Thyroid gland (tissue), 4 donors: ENCODE measurements around the gene ISY1. TPM values are rescaled to one million over a fixed set of nuclear protein-coding genes. Genes with fewer than 3 reads are reported as not detected.

Experiments
- DNase-seq, 2 donors: peaks; one replicate each; pipeline ENCODE4 v3.0.0-alpha.2; 2019
- H3K27ac ChIP-seq, 3 donors: fragments of 200-600 bp; sonication (generic); 1 replicate in 2 of 3; 2 replicates in 1 of 3; pipeline ENCODE4 v1.5.1; 2016 to 2019; ENCODE audit warnings: mild to moderate bottlenecking in 1 of 3, moderate library complexity in 1 of 3
- H3K27me3 ChIP-seq: fragments of 200-600 bp; sonication (generic); one replicate; pipeline ENCODE4 v1.5.1; 2019
- H3K36me3 ChIP-seq, 2 donors: fragments of 200-600 bp; sonication (generic); one replicate each; pipeline ENCODE4 v1.5.1; 2016 to 2019
- H3K4me1 ChIP-seq, 2 donors: fragments of 200-600 bp; sonication (generic); one replicate each; pipeline ENCODE4 v1.5.1; 2017 to 2019
- H3K4me3 ChIP-seq, 3 donors: fragments of 200-600 bp; sonication (generic); replicated peaks in 1 of 3; 1 replicate in 2 of 3; 2 replicates in 1 of 3; pipeline ENCODE4 v1.5.1; 2016; ENCODE audit warnings: mild to moderate bottlenecking in 1 of 3
- H3K9me3 ChIP-seq: fragments of 200-600 bp; sonication (generic); one replicate; pipeline ENCODE4 v1.5.1; 2017
- POLR2A ChIP-seq, 2 donors: fragments of 450-650 bp; IDR thresholded peaks; one replicate each; pipeline ENCODE4 v1.6.1; 2017; ENCODE audit warnings: antibody characterized with exemption in 2 of 2, mild to moderate bottlenecking in 2 of 2, moderate library complexity in 1 of 2
- WGBS, 2 donors: methylation state at CpG; one replicate each; pipeline ENCODE4 v1.1.5; 2017; 5-methylcytosine and 5-hydroxymethylcytosine counted together
- intact Hi-C: fragments of 100-400 bp; cut with DNase I; formaldehyde crosslinking; loops from one replicate; pipeline ENCODE4 v1.15.1; 2023
- total RNA-seq, 4 donors: library from RNA; depleted of rRNA; stranded (reverse); fragments of >200 nt; gene quantifications; one replicate each; pipeline ENCODE4 v1.2.3, GENCODE V29; 2016
- TF ChIP-seq, protein P1 (sequence below), 6 experiments: fragments of 200-600 bp in 3 of 6; fragments of 450-650 bp in 3 of 6; sonication (generic) in 3 of 6; IDR thresholded peaks; one replicate each; pipeline ENCODE4 v1.5.1; 2016 to 2019; ENCODE audit warnings: antibody characterized with exemption in 6 of 6, mild to moderate bottlenecking in 2 of 6, inconsistent platforms in 1 of 6, moderate library complexity in 1 of 6

The ISY1 gene
- total RNA-seq, result 10 to 100 TPM; 15.8 to 31.8 (median 20.2) TPM

DNA sequence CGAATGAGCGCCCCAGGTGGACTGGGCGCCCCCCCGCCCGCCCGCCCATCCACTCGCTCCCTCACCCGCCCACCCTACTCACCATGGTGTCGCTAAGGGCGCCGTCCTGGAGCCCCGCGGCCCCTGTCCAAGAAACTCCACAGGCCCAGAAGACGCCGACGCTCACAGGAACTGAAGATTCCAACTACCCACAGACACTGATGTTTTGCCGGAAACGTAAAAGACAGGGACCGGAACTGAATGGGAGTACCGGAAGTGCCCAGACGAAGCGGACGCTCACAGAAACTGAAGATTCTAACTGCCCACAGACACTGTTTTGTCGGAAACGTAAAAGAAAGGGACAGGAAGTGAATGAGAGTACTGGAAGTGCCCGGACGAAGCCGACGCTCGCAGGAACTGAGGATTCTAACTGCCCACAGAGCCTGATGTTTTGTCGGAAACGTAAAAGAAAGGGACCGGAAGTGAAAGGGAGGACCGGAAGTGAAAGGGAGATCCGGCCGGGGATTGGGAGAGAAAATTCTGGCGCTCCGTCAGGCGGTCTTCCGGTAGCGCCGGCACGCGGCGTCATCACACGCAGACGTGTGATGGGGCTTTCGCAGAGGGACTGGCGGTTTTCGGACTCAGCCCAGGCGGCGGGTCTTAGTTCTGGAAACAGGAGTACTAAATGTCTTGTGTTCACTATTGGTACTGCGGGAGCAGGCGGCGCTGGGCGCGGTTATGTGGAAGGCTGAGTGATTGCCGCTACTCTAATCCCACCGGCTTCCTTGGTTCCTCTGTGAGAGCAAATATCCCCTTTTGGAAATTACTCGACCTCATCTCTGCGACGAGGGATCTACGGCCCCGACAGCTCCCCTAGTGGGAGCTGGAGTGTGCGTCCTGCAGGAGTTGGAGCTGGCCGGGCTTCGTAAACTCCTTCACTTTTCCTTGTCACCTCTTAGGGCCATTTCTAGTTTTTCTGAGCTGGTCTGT is at the start of gene ISY1:
Gene ISY1, minus strand, starts transcription at position 173 of the 969 bp plus-strand sequence. Its CDS starts 88 bp downstream, at position 85.
- Histone ChIP-seq H3K27ac (peak within 1 kb of the TSS; percentile 72 to 93 (median 92)), H3K4me1 (peaks cover 15 to 16% of the 10 kb centered on the region in 2 donors), H3K4me3 (peak within 1 kb of the TSS; percentile 63 to 96 (median 73)), H3K36me3 (peaks cover 20 to 25% of the 10 kb centered on the region in 2 donors), H3K9me3 (no peaks in the 10 kb centered on the region), H3K27me3 (no peaks in the 10 kb centered on the region)
- intact Hi-C loops, result no loop called here
- 0 to 1% methylated on average over 51 to 53 of the region's 67 CpGs for WGBS, 2 donors
- DNase-seq, result peak; percentile 88 to 90
- TF ChIP-seq, protein P1, sequence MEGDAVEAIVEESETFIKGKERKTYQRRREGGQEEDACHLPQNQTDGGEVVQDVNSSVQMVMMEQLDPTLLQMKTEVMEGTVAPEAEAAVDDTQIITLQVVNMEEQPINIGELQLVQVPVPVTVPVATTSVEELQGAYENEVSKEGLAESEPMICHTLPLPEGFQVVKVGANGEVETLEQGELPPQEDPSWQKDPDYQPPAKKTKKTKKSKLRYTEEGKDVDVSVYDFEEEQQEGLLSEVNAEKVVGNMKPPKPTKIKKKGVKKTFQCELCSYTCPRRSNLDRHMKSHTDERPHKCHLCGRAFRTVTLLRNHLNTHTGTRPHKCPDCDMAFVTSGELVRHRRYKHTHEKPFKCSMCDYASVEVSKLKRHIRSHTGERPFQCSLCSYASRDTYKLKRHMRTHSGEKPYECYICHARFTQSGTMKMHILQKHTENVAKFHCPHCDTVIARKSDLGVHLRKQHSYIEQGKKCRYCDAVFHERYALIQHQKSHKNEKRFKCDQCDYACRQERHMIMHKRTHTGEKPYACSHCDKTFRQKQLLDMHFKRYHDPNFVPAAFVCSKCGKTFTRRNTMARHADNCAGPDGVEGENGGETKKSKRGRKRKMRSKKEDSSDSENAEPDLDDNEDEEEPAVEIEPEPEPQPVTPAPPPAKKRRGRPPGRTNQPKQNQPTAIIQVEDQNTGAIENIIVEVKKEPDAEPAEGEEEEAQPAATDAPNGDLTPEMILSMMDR (IDR thresholded peaks at IDR 0.05), result peak in 5 of 6 experiments; percentile 54 to 71 (median 63)
- peak in 1 of 2 donors; percentile 69 for TF ChIP-seq POLR2A (IDR thresholded peaks at IDR 0.05)

- Histone ChIP-seq H3K36me3 (no peaks in the 10 kb centered on the region), H3K27ac (no peak overlapping the region), H3K27me3 (no peaks in the 10 kb centered on the region), H3K9me3 (no peaks in the 10 kb centered on the region), H3K4me3 (no peak overlapping the region), H3K4me1 (peaks cover 3 to 13% of the 10 kb centered on the region in 2 donors)
- intact Hi-C loops, result no loop called here
- no peak for DNase-seq
- no peak for TF ChIP-seq POLR2A (IDR thresholded peaks at IDR 0.05)
- TF ChIP-seq, protein P1 (IDR thresholded peaks at IDR 0.05), result no peak
- WGBS, 2 donors, result 48 to 55% methylated on average over 4 of the region's 4 CpGs
Observed at GRCh38 chr3:129207479-129207878, 46.6 kb upstream of the ISY1 start.

- Histone ChIP-seq H3K36me3 (no peaks in the 10 kb centered on the region), H3K4me1 (no peaks in the 10 kb centered on the region), H3K9me3 (no peaks in the 10 kb centered on the region), H3K4me3 (no peak overlapping the region), H3K27ac (no peak overlapping the region), H3K27me3 (no peaks in the 10 kb centered on the region)
- DNase-seq, result no peak
- WGBS, 2 donors, result 76 to 80% methylated on average over 7 to 8 of the region's 8 CpGs
- intact Hi-C loops, result no loop called here
- TF ChIP-seq POLR2A (IDR thresholded peaks at IDR 0.05), result no peak
- TF ChIP-seq, protein P1 (IDR thresholded peaks at IDR 0.05), result no peak
Observed at GRCh38 chr3:129205109-129205832, 44.4 kb upstream of the ISY1 start.

- Histone ChIP-seq H3K9me3 (no peaks in the 10 kb centered on the region), H3K4me1 (no peaks in the 10 kb centered on the region), H3K27me3 (no peaks in the 10 kb centered on the region), H3K36me3 (no peaks in the 10 kb centered on the region), H3K27ac (no peak overlapping the region), H3K4me3 (no peak overlapping the region)
- DNase-seq, result no peak
- intact Hi-C loops, result no loop called here
- TF ChIP-seq, protein P1 (IDR thresholded peaks at IDR 0.05), result no peak
- no peak for TF ChIP-seq POLR2A (IDR thresholded peaks at IDR 0.05)
- 79 to 81% methylated on average over 2 of the region's 2 CpGs for WGBS, 2 donors
Observed at GRCh38 chr3:129204473-129204872, 43.6 kb upstream of the ISY1 start.
